Bronchial epithelial cell (primary cell): ENCODE measurements around the gene NF2. TPM values are rescaled to one million over a fixed set of nuclear protein-coding genes. Genes with fewer than 3 reads are reported as not detected.
A peak's percentile ranks its signal among the peaks of the same experiment; 100 is the strongest.

Source experiments
- DNase-seq: peaks from one replicate; pipeline ENCODE4 v3.0.0-alpha.2; 2010; ENCODE audit warnings: low read depth
- FAIRE-seq: peaks from 2 replicates; lab custom pipeline; 2011; peaks lifted over from hg19 to GRCh38; lab: Jason Lieb, UNC
- H3K27me3 ChIP-seq: 2 replicates; pipeline ENCODE4 v1.5.1; 2011; ENCODE audit warnings: low read length; ENCODE audit not compliant: control insufficient read depth, insufficient read depth
- H3K36me3 ChIP-seq: 2 replicates; pipeline ENCODE4 v1.5.1; 2011; ENCODE audit warnings: low read length; ENCODE audit not compliant: control insufficient read depth, insufficient read depth
- H3K4me3 ChIP-seq: 2 replicates; pipeline ENCODE4 v1.5.1; 2011; ENCODE audit warnings: mild to moderate bottlenecking, low read depth, low read length, control low read depth
- total RNA-seq: library from RNA; depleted of rRNA; stranded (reverse); fragments of >200 nt; gene quantifications from 2 replicates; pipeline ENCODE4 v1.2.1, GENCODE V29; 2014
- TF ChIP-seq, protein P1 (sequence below): IDR thresholded peaks from 2 replicates; pipeline ENCODE4 v1.5.1; 2011; ENCODE audit warnings: mild to moderate bottlenecking, moderate library complexity, low read length, control low read depth, inconsistent platforms; ENCODE audit not compliant: insufficient read depth, severe bottlenecking

NF2 gene
- total RNA-seq, 1 donor from 2014 or later: 28.4 TPM

- TF ChIP-seq, protein P1, sequence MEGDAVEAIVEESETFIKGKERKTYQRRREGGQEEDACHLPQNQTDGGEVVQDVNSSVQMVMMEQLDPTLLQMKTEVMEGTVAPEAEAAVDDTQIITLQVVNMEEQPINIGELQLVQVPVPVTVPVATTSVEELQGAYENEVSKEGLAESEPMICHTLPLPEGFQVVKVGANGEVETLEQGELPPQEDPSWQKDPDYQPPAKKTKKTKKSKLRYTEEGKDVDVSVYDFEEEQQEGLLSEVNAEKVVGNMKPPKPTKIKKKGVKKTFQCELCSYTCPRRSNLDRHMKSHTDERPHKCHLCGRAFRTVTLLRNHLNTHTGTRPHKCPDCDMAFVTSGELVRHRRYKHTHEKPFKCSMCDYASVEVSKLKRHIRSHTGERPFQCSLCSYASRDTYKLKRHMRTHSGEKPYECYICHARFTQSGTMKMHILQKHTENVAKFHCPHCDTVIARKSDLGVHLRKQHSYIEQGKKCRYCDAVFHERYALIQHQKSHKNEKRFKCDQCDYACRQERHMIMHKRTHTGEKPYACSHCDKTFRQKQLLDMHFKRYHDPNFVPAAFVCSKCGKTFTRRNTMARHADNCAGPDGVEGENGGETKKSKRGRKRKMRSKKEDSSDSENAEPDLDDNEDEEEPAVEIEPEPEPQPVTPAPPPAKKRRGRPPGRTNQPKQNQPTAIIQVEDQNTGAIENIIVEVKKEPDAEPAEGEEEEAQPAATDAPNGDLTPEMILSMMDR: no peak
- FAIRE-seq (no peak), DNase-seq (no peak)
These were observed 28.3 kb downstream of the NF2 start for GRCh38 chr22:29631725-29632124.

DNA sequence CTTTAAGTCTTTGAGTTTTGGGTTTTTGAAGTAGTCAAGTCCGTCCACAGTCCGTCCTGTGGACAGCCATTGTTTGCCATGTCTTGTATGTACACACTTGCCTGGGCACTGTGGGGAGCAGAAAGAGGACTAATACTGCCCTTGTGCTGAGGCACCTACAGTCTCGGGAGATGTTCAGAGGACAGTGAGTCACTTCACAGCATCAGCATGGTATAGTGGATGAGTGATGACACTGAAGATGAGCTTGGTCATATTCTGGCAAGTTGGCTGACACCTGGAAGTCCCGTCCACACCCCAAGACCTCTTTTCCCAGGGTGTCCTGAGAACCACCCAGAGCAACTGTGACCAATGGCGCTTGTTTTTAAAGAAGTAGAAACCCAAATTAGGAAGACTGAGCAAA, 29.2 kb downstream of the NF2 start:
- FAIRE-seq (peak; percentile 18), DNase-seq (no peak)
- TF ChIP-seq, protein P1: no peak
- no peak overlapping the region for H3K4me3 ChIP-seq
- no peaks in the 10 kb centered on the region for H3K27me3 ChIP-seq
- no peaks in the 10 kb centered on the region for H3K36me3 ChIP-seq

More at GRCh38 chr22:29631725-29632124, 28.3 kb downstream of the NF2 start:
- no peaks in the 10 kb centered on the region for H3K27me3 ChIP-seq
- no peaks in the 10 kb centered on the region for H3K36me3 ChIP-seq
- no peak overlapping the region for H3K4me3 ChIP-seq

DNA sequence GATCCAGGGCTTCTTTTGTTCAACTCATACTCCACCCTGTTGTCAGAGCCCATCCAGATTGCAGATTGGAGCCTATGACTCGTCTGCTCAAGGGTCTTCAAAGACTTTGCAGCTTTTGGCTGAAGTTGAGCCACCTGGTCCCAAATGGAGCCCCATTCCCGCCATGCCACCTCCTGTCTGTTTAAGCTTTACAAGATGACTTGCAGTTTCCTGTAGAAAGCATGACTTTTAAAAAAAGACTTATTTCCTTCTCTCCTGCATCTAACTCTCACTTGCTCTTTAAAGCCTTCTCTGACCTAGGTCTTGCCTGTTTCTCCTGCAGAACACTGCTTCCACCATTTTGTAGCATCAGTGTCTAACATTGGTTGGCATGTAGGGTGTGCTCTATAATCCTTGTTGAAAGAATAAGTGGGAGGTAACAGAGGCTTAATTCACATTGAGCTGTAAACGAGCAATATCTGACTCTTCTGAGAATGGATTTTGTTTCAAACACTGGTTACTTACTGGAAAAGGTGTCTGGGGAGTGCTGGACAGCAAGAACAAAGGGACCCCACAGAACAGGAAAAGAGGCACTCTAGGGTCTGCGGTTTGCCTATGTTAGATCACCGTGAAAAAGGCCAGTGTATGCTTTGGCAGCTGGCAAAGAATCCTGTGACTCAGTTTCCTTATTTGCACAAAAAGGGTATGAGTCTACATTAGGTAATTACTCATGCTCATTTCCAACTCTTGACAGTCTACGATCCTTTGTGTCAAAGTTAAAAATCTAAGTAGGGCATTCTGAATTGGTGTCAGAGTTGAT, 30.3 kb downstream of the NF2 start:
- Histone ChIP-seq H3K27me3 (no peaks in the 10 kb centered on the region), H3K4me3 (no peak overlapping the region), H3K36me3 (no peaks in the 10 kb centered on the region)
- FAIRE-seq (no peak), DNase-seq (peak; percentile 69)
- TF ChIP-seq, protein P1: no peak

DNA sequence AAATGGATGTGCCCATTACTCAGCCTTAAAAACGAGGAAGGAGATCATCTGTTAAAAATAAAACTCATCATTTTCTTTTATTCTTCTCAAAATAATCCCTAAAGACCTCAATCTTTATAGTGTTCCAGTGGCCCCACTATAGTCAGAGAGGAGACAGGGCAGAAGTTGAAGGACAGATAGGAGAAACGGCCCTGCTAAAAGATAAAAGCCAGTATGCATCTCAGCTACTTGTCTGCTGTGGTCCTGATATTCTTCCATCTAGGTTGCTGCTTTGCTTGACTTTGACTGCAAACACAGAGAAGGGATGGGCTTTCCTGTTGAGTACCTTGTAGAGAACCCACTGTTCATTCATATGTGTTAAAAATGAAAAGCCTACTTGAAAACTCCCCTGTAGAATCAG, 31.4 kb downstream of the NF2 start:
- TF ChIP-seq, protein P1: no peak
- Histone ChIP-seq H3K4me3 (no peak overlapping the region), H3K27me3 (no peaks in the 10 kb centered on the region), H3K36me3 (peaks cover 2% of the 10 kb centered on the region)
- DNase-seq: no peak
- no peak for FAIRE-seq

DNA sequence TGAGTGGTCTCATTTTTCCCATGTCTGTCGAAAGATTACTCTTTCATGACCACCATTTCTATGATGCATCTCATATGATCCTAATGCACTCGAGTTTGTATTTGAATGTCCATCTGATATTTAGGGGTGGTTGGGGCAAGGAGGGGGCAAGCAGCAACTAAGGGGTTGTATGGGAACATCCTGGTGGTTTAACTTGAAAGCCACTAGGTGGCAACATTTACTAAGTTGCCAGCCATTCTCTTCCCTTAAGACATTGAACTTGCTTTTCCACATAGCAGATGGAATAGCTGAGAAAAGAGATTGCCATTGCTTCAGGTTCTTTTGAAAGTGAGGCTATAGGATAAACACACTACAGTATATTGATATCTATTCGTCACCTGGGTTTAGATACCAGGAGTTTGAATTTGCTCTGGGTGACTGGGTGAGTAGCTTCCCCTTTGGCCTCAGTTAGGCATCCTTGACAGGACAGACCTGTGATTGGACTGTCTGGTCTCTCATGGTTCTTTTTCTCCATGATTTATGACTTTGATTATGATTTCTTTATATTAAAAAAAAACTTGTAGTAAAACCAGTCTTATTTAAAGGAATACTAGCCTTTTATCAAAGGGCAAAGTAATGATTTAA, 32.4 kb downstream of the NF2 start:
- Histone ChIP-seq H3K36me3 (peaks cover 3% of the 10 kb centered on the region), H3K27me3 (no peaks in the 10 kb centered on the region), H3K4me3 (no peak overlapping the region)
- TF ChIP-seq, protein P1: peak; percentile 75
- DNase-seq (peak; percentile 65), FAIRE-seq (no peak)

DNA sequence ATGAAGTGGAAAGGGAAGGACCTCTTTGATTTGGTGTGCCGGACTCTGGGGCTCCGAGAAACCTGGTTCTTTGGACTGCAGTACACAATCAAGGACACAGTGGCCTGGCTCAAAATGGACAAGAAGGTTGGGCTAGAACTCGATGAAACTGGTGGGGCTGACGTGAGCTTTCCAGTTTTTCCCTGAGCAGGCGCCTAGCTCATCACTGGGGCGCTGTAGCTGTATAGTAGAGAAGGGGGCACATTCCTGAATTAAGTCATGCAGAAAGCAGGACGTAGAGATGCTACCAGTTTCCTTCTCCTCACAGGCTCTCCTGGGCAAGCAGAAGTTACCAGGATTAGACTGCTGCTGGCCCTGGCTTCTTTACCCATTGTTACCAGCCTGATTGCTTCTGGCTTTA, 33.3 kb downstream of the NF2 start:
- H3K4me3 ChIP-seq: no peak overlapping the region
- peaks cover 3% of the 10 kb centered on the region for H3K36me3 ChIP-seq
- FAIRE-seq: no peak
- DNase-seq: no peak
- H3K27me3 ChIP-seq: no peaks in the 10 kb centered on the region
- TF ChIP-seq, protein P1: no peak
